GM18526 (cell line): ENCODE measurements around the gene MERTK.

Experiments used
- POLR2A ChIP-seq: IDR thresholded peaks from 3 replicates; pipeline ENCODE4 v1.6.1; 2011; ENCODE audit not compliant: insufficient read length; ENCODE audit errors: extremely low read depth

Gene MERTK

GRCh38 chr2:112024231-112024630 is 125.8 kb downstream of the MERTK start:
- TF ChIP-seq POLR2A, result no peak

- TF ChIP-seq POLR2A, result no peak
Measured at GRCh38 chr2:112024896-112025491, 126.6 kb downstream of the MERTK start.

- no peak for TF ChIP-seq POLR2A
Measured at GRCh38 chr2:112026509-112026908, 128.1 kb downstream of the MERTK start.

- TF ChIP-seq POLR2A, result no peak
Measured at GRCh38 chr2:112027767-112028166, 129.4 kb downstream of the MERTK start.

GRCh38 chr2:112029164-112029563 is 130.8 kb downstream of the MERTK start:
- TF ChIP-seq POLR2A, result no peak

- no peak for TF ChIP-seq POLR2A
Measured at GRCh38 chr2:112031473-112032223, 133.2 kb downstream of the MERTK start.

- TF ChIP-seq POLR2A, result no peak
Measured at GRCh38 chr2:112032224-112032586, 133.8 kb downstream of the MERTK start.

GRCh38 chr2:112032689-112033465 is 134.5 kb downstream of the MERTK start:
- TF ChIP-seq POLR2A, result no peak

- no peak for TF ChIP-seq POLR2A
Measured at GRCh38 chr2:112033600-112033999, 135.2 kb downstream of the MERTK start.

GRCh38 chr2:112034924-112035323 is 136.5 kb downstream of the MERTK start:
- TF ChIP-seq POLR2A, result no peak

GRCh38 chr2:112035786-112036185 is 137.4 kb downstream of the MERTK start:
- no peak for TF ChIP-seq POLR2A

GRCh38 chr2:112045446-112046014 is 147.1 kb downstream of the MERTK start:
- no peak for TF ChIP-seq POLR2A

GRCh38 chr2:112046231-112046630 is 147.8 kb downstream of the MERTK start:
- TF ChIP-seq POLR2A, result no peak

- TF ChIP-seq POLR2A, result no peak
Measured at GRCh38 chr2:112047537-112048235, 149.3 kb downstream of the MERTK start.

GRCh38 chr2:112048236-112048592 is 149.8 kb downstream of the MERTK start:
- no peak for TF ChIP-seq POLR2A

GRCh38 chr2:112048887-112049286 is 150.5 kb downstream of the MERTK start:
- TF ChIP-seq POLR2A, result no peak

GRCh38 chr2:112050316-112050715 is 151.9 kb downstream of the MERTK start:
- no peak for TF ChIP-seq POLR2A
